ENCODE measurements around the gene CLSTN2. TPM values are rescaled to one million over a fixed set of nuclear protein-coding genes. Genes with fewer than 3 reads are reported as not detected.

Gene CLSTN2
- total RNA-seq, 2 donors from 2014 or later: 0.82 to 1.3 TPM

DNA sequence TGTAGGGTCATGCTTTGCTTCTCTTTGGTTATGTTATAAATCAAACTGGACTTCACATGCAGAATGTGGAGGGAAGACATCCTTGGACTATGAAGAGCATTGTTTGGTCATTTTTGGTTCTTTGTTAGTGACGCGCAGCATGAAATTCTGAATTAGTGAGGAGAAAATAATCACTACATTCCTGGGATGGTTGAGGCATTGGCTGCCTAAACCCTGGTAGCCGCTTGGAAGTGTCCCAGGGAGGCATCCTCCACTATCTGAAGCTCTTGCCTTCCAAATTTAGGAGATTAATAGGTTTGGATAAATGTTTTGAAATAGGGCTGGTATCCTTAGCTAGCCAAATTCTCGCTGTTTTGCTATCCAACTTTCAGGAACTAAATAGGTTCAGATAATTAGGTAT, 96.2 kb downstream of the CLSTN2 start:
- H3K4me3 ChIP-seq: no peak overlapping the region
- no peaks in the 10 kb centered on the region for H3K4me1 ChIP-seq
- no peak overlapping the region for H3K9ac ChIP-seq (ENCODE audit: low read depth in 2 of 2, low read length in 2 of 2)
- intact Hi-C loops (cut with DNase I): no loop called here
- no peaks in the 10 kb centered on the region for H3K27me3 ChIP-seq
- no peaks in the 10 kb centered on the region for H3K36me3 ChIP-seq
- H3K27ac ChIP-seq: no peak overlapping the region
- TF ChIP-seq, protein P1, sequence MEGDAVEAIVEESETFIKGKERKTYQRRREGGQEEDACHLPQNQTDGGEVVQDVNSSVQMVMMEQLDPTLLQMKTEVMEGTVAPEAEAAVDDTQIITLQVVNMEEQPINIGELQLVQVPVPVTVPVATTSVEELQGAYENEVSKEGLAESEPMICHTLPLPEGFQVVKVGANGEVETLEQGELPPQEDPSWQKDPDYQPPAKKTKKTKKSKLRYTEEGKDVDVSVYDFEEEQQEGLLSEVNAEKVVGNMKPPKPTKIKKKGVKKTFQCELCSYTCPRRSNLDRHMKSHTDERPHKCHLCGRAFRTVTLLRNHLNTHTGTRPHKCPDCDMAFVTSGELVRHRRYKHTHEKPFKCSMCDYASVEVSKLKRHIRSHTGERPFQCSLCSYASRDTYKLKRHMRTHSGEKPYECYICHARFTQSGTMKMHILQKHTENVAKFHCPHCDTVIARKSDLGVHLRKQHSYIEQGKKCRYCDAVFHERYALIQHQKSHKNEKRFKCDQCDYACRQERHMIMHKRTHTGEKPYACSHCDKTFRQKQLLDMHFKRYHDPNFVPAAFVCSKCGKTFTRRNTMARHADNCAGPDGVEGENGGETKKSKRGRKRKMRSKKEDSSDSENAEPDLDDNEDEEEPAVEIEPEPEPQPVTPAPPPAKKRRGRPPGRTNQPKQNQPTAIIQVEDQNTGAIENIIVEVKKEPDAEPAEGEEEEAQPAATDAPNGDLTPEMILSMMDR (IDR thresholded peaks at IDR 0.05): no peak
- no peaks in the 10 kb centered on the region for H3K9me3 ChIP-seq
- no peak for DNase-seq

DNA sequence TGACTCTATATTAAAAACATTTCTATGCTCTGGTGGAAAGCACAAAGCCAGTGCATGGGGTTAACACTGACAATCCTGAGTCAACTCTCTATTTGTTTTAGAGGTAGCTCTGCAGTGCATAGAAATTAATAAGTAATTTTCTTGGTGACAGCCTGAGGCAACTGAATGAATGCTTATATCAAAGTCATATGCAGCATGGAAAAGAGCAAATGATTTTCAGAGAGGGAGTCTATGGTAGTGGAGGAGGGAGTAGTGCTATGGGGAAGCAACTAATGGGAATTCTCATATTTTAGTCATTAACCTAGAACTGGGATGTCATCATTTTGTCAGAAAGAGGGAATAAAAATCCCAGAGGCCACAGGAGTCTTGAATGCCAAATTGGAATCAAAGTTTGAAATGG, 99.1 kb downstream of the CLSTN2 start:
- Histone ChIP-seq H3K9me3 (no peaks in the 10 kb centered on the region), H3K9ac (ENCODE audit: low read depth in 2 of 2, low read length in 2 of 2) (no peak overlapping the region), H3K36me3 (no peaks in the 10 kb centered on the region), H3K27me3 (no peaks in the 10 kb centered on the region), H3K27ac (no peak overlapping the region), H3K4me1 (no peaks in the 10 kb centered on the region), H3K4me3 (no peak overlapping the region)
- DNase-seq: no peak
- intact Hi-C loops (cut with DNase I): no loop called here
- TF ChIP-seq, protein P1 (IDR thresholded peaks at IDR 0.05): no peak

DNA sequence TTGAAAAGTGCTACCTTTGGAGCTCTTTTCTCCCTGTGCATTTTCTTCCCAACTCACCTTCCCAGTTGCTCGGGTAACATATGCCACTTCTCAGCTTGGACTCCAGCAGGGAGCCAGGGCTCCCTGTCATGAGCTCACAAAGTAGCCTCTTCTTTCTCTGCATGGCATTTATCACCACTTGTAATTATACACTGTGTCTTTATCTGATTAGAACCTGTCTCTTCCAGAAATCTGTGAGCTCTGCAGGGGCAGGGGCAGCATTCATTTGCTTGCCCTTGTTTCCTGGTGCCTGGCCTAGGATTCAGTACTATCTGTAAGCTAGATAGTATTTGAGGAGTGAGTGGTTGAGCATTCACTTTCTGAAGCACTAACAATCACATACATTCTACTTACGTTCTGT, 100.9 kb downstream of the CLSTN2 start:
- H3K27ac ChIP-seq: no peak overlapping the region
- TF ChIP-seq, protein P1 (IDR thresholded peaks at IDR 0.05): no peak

DNA sequence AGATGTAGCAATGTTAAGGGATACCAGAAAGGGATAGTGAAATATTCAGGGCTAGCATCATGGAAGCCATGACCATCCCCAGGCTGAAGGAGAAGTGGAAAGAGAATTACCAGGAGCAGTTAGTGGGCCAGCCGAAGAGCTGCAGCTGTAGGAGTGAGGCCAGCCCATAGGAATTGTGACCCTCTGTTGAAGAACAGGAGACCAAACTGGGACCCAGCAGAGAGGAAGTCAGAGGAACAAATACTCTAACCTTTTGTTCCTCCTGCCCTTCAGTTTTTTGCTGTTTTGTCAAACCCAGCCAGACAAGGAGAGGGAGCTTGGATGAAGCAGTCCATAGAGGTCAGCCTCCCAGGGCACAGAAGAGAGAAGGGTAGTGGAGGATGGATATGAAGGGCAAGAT, 115.4 kb downstream of the CLSTN2 start:
- DNase-seq: no peak
- no peak overlapping the region for H3K27ac ChIP-seq
- H3K4me1 ChIP-seq: peaks cover 5% of the 10 kb centered on the region
- no peak overlapping the region for H3K9ac ChIP-seq (ENCODE audit: low read depth in 2 of 2, low read length in 2 of 2)
- H3K9me3 ChIP-seq: no peaks in the 10 kb centered on the region
- H3K27me3 ChIP-seq: no peaks in the 10 kb centered on the region
- intact Hi-C loops (cut with DNase I): no loop called here
- H3K36me3 ChIP-seq: no peaks in the 10 kb centered on the region
- TF ChIP-seq, protein P1 (IDR thresholded peaks at IDR 0.05): no peak
- H3K4me3 ChIP-seq: no peak overlapping the region

More for the DNA sequence above, 100.9 kb downstream of the CLSTN2 start:
- Histone ChIP-seq H3K9ac (ENCODE audit: low read depth in 2 of 2, low read length in 2 of 2) (no peak overlapping the region), H3K4me3 (no peak overlapping the region), H3K9me3 (no peaks in the 10 kb centered on the region), H3K36me3 (no peaks in the 10 kb centered on the region), H3K4me1 (no peaks in the 10 kb centered on the region), H3K27me3 (no peaks in the 10 kb centered on the region)
- intact Hi-C loops (cut with DNase I): no loop called here
- DNase-seq: no peak

DNA sequence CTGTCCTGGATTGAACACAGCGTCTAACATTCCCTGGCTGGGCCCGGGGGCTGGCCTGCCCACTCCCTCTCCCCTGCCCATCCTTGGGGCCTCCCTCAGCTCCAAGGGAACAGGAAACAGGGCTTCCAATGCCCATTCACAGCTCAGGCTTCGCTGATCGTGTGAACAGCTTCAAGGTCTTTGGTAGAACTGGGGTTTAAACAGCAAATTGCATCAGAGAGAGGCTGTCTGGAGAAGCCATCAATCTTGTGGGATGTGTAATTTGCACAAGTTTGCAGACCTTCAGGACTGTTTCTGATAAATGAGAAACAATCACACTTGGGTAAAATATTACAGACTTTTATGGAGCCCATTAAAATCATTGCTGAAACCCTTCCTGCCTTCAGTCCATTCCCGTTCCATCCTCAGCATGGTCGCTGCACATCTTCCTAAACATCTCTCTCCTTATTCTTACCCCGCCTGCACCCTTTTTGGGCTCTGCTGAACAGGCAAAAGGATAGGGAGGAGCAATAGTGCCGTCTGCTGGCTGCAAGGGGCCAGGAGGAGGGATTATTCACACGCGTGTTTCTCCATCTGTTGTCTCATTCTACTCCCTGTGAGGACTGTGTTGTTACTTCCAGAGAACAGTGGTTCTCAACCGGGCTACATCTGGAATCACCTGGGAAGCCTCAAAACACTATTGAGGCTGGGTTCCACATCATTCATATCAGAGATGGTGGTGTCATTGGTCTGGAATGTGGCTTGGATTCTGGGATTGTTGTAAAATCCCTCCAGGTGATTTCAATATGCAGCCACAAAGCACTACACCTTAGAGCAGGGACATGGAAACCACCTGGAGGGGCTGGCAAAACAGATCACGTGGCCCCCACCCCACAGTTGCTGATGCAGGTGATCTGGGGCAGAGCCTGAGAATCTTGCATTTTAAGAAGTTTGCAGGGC, 116.3 kb downstream of the CLSTN2 start:
- Histone ChIP-seq H3K27ac (no peak overlapping the region), H3K9ac (ENCODE audit: low read depth in 2 of 2, low read length in 2 of 2) (no peak overlapping the region), H3K4me1 (peaks cover 5% of the 10 kb centered on the region), H3K4me3 (no peak overlapping the region), H3K27me3 (no peaks in the 10 kb centered on the region), H3K36me3 (no peaks in the 10 kb centered on the region), H3K9me3 (no peaks in the 10 kb centered on the region)
- intact Hi-C loops (cut with DNase I): no loop called here
- no peak for DNase-seq
- TF ChIP-seq, protein P1 (IDR thresholded peaks at IDR 0.05): no peak

Data from colonic mucosa (tissue), 4 donors.